DND-41 (cell line): ENCODE results near the gene SART1.

Experiments used
- ATAC-seq: fragments of 200-7000 bp; cut with Tn5 transposase; 3 replicates; pipeline ENCODE4 v1.9.1; 2021; ENCODE audit warnings: low read depth; ENCODE audit not compliant: insufficient read depth
- DNase-seq: peaks from one replicate; pipeline ENCODE4 v3.0.0-alpha.2; 2020
- H2AFZ ChIP-seq: 2 replicates; pipeline ENCODE4 v1.6.0; 2012; ENCODE audit warnings: low read depth, low read length
- H3K27ac ChIP-seq: 2 replicates; pipeline ENCODE4 v1.5.1; 2012; ENCODE audit warnings: low read length, inconsistent platforms
- H3K27me3 ChIP-seq: fragments of 200-600 bp; sonication (generic); 2 replicates; pipeline ENCODE4 v1.6.0; 2012; ENCODE audit warnings: low read length, mild to moderate bottlenecking, inconsistent platforms; ENCODE audit not compliant: insufficient read depth, poor library complexity
- H3K36me3 ChIP-seq: 2 replicates; pipeline ENCODE4 v1.5.1; 2012; ENCODE audit warnings: low read length, inconsistent platforms; ENCODE audit not compliant: insufficient read depth
- H3K4me1 ChIP-seq: 2 replicates; pipeline ENCODE4 v1.5.1; 2012; ENCODE audit warnings: mild to moderate bottlenecking, low read length; ENCODE audit not compliant: insufficient read depth
- H3K4me2 ChIP-seq: 2 replicates; pipeline ENCODE4 v1.6.0; 2012; ENCODE audit warnings: mild to moderate bottlenecking, moderate library complexity, low read length, inconsistent platforms; ENCODE audit not compliant: insufficient read depth
- H3K4me3 ChIP-seq, 2 experiments: fragments of 200-600 bp in 1 of 2; shearing (Covaris generic) in 1 of 2; 2 replicates each; pipeline ENCODE4 v1.5.1; 2012 to 2016; ENCODE audit warnings: inconsistent platforms in 2 of 2, low read length in 2 of 2, mild to moderate bottlenecking in 2 of 2, low read depth in 1 of 2, moderate library complexity in 1 of 2
- H3K79me2 ChIP-seq: 2 replicates; pipeline ENCODE4 v1.6.0; 2012; ENCODE audit warnings: low read length, inconsistent platforms; ENCODE audit not compliant: insufficient read depth
- H3K9ac ChIP-seq: 2 replicates; pipeline ENCODE4 v1.6.0; 2012; ENCODE audit warnings: low read depth, mild to moderate bottlenecking, inconsistent platforms, low read length, moderate library complexity
- H3K9me3 ChIP-seq: 2 replicates; pipeline ENCODE4 v1.5.1; 2012; ENCODE audit warnings: low read length, moderate library complexity, mild to moderate bottlenecking, inconsistent platforms; ENCODE audit not compliant: insufficient read depth, severe bottlenecking
- H4K20me1 ChIP-seq: 2 replicates; pipeline ENCODE4 v1.6.0; 2012; ENCODE audit warnings: low read length; ENCODE audit not compliant: insufficient read depth
- EZH2 ChIP-seq: IDR thresholded peaks from 3 replicates; pipeline ENCODE4 v1.6.1; 2012; ENCODE audit warnings: borderline replicate concordance, low read depth, mild to moderate bottlenecking, moderate library complexity, low read length, inconsistent platforms; ENCODE audit not compliant: severe bottlenecking
- TF ChIP-seq, protein P1 (sequence below): IDR thresholded peaks from 2 replicates; pipeline ENCODE4 v1.5.1; 2012; ENCODE audit warnings: borderline replicate concordance, low read length, moderate library complexity, mild to moderate bottlenecking; ENCODE audit not compliant: poor library complexity, severe bottlenecking; ENCODE audit errors: extremely low read depth

The SART1 gene

DNA sequence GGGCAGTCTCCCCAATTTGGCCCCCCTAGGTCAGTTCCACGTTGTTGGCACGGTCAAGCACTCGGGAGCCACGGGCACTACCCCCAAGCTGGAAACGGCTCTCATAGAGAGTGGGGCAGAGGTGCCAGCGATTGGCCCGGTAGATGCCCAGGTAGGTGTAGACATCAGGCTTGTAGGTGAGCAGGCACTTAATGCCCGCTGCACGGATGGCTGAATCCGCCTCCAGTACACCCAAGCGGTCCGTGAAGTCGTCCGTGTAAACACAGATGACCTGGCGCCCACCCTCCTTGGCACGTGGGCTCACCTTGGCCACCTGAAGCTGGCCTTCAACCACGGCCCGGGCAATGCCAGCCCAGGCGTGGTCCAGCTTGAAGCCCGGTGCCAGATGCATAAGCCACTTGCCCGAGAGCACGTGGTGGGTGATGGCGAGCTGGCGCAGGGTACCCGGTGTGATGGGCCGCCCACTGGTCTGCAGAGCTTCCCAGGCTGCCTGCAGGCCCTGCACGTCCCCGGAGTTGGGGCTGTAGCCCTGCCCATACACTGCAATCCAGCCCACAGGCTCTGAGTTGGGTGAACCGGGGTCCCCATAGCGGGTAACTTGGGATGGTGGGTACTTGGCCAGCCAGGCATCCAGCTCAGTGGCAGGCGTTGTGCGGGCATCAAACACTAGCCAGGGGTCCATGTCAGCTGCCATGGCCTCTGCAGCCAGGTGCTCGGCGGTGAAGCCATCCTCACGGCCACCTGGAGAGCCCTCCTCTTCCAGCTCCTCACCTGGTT, 43.9 kb upstream of the SART1 start:
- Histone ChIP-seq H3K27me3 (no peaks in the 10 kb centered on the region), H4K20me1 (peaks cover 15% of the 10 kb centered on the region), H3K27ac (peak overlapping the region; percentile 94), H3K36me3 (peaks cover 41% of the 10 kb centered on the region), H3K9ac (peak overlapping the region; percentile 99), H3K79me2 (peaks cover 36% of the 10 kb centered on the region), H3K9me3 (no peaks in the 10 kb centered on the region), H3K4me1 (peaks cover 33% of the 10 kb centered on the region), H2AFZ (no peak overlapping the region), H3K4me3 (peak overlapping the region; percentile 99), H3K4me2 (peak overlapping the region; percentile 98)
- ATAC-seq (no peak), DNase-seq (no peak)
- TF ChIP-seq, protein P1, sequence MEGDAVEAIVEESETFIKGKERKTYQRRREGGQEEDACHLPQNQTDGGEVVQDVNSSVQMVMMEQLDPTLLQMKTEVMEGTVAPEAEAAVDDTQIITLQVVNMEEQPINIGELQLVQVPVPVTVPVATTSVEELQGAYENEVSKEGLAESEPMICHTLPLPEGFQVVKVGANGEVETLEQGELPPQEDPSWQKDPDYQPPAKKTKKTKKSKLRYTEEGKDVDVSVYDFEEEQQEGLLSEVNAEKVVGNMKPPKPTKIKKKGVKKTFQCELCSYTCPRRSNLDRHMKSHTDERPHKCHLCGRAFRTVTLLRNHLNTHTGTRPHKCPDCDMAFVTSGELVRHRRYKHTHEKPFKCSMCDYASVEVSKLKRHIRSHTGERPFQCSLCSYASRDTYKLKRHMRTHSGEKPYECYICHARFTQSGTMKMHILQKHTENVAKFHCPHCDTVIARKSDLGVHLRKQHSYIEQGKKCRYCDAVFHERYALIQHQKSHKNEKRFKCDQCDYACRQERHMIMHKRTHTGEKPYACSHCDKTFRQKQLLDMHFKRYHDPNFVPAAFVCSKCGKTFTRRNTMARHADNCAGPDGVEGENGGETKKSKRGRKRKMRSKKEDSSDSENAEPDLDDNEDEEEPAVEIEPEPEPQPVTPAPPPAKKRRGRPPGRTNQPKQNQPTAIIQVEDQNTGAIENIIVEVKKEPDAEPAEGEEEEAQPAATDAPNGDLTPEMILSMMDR: no peak
- no peak for TF ChIP-seq EZH2

DNA sequence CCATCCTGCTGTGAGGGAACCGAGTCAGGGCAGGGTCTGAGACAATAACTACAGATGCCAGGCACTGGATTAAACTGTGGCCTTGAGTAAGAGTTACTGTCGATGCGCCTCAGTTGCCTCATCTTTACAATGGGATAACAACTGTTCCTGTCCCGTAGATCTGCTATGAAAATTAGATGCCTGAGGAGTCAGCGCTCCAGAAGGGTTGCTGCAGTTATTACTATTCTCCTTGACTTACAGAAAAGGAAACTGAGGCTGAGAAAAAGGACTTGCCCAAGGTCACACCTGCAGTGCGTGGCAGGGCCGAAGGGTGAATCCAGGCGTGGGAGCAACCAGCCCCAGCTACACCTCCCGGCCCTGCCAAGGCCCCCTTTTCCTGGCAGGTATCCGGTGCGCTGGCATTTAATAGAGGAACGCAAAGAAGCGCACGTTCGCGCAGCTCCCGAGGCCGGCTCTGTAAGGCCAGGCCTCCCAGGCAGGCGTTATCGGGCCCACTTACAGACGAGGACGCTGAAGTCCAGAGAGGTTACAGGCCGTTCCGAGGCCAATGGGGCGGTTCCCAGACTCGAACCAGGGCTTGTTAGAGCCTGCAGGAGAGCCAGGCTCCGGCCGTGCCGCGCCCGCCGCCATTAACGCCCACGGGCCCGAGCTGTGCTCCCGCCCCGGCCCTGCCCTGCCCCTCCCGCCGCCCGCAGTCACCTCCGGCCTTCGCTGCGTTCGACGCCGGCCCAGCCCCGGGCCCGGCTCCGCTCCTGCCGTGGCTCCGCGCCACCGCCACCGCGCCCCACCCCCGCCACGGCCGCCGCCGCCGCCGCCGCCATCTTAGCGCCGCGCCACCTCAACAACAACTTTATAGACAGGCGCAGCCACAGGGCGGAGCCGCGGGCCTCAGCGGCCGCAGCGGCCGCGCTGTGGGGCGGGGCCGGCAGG, 43.1 kb upstream of the SART1 start, which contains the start of gene C11orf68:
Gene C11orf68, minus strand, starts transcription at position 852 of the 930 bp plus-strand sequence. Its CDS starts 31 bp downstream, at position 821.
- H3K9ac ChIP-seq: peak within 1 kb of the TSS; percentile 99
- ATAC-seq: peak; percentile 50
- H3K27me3 ChIP-seq: no peaks in the 10 kb centered on the region
- H3K4me1 ChIP-seq: peaks cover 33% of the 10 kb centered on the region
- TF ChIP-seq, protein P1: no peak
- no peak for TF ChIP-seq EZH2
- peak within 1 kb of the TSS; percentile 99 for H3K4me3 ChIP-seq
- H4K20me1 ChIP-seq: peaks cover 15% of the 10 kb centered on the region
- peak within 1 kb of the TSS; percentile 98 for H3K4me2 ChIP-seq
- H3K27ac ChIP-seq: peak within 1 kb of the TSS; percentile 94
- H3K79me2 ChIP-seq: peaks cover 36% of the 10 kb centered on the region
- H3K36me3 ChIP-seq: peaks cover 48% of the 10 kb centered on the region
- H3K9me3 ChIP-seq: no peaks in the 10 kb centered on the region
- peak within 1 kb of the TSS; percentile 94 for H2AFZ ChIP-seq
- no peak for DNase-seq

- peaks cover 15% of the 10 kb centered on the region for H4K20me1 ChIP-seq
- ATAC-seq: peak; percentile 91
- peak within 1 kb of the TSS; percentile 99 for H3K4me3 ChIP-seq
- peaks cover 48% of the 10 kb centered on the region for H3K36me3 ChIP-seq
- H2AFZ ChIP-seq: peak within 1 kb of the TSS; percentile 94
- no peaks in the 10 kb centered on the region for H3K27me3 ChIP-seq
- peak within 1 kb of the TSS; percentile 94 for H3K27ac ChIP-seq
- H3K4me1 ChIP-seq: peaks cover 33% of the 10 kb centered on the region
- DNase-seq: peak; percentile 98
- H3K9me3 ChIP-seq: no peaks in the 10 kb centered on the region
- peak within 1 kb of the TSS; percentile 98 for H3K4me2 ChIP-seq
- peaks cover 36% of the 10 kb centered on the region for H3K79me2 ChIP-seq
- peak within 1 kb of the TSS; percentile 99 for H3K9ac ChIP-seq
- no peak for TF ChIP-seq EZH2
- TF ChIP-seq, protein P1: no peak
Observed at GRCh38 chr11:65919141-65919572, 42.4 kb upstream of the SART1 start, which contains the start of gene DRAP1. DRAP1 (plus strand) TSS chr11:65919426; CDS start chr11:65919502, 76 bp downstream.
